ENCODE measurements around the gene RIN3.

RIN3 gene

GRCh38 chr14:92591346-92591745 is 77.8 kb downstream of the RIN3 start:
- DNase-seq (ENCODE audit: insufficient read length, low spot score) = no peak
- FAIRE-seq = no peak
- TF ChIP-seq, protein P1, sequence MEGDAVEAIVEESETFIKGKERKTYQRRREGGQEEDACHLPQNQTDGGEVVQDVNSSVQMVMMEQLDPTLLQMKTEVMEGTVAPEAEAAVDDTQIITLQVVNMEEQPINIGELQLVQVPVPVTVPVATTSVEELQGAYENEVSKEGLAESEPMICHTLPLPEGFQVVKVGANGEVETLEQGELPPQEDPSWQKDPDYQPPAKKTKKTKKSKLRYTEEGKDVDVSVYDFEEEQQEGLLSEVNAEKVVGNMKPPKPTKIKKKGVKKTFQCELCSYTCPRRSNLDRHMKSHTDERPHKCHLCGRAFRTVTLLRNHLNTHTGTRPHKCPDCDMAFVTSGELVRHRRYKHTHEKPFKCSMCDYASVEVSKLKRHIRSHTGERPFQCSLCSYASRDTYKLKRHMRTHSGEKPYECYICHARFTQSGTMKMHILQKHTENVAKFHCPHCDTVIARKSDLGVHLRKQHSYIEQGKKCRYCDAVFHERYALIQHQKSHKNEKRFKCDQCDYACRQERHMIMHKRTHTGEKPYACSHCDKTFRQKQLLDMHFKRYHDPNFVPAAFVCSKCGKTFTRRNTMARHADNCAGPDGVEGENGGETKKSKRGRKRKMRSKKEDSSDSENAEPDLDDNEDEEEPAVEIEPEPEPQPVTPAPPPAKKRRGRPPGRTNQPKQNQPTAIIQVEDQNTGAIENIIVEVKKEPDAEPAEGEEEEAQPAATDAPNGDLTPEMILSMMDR (IDR thresholded peaks at IDR 0.05; ENCODE audit: insufficient read depth, missing control alignments) = no peak

DNA sequence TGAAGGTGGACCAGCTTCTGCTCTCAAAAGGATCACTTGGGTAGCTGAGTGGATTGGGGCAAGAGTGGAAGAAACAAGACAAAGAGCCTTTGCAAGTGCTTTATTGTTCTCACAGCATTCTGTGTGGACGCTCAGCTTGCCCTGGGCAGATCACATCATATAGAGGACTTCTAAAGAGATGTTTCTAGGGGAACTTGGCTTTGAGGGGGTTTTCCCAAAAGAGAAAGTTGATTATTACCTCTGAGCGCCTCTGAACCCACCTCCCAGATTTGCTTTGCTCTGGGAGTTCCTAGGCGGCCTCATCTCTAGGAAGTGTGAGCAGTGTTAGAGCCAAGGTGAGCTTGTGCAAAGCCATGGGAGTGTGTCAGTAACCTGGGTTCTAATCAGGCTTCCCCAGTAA is 81.7 kb downstream of the RIN3 start:
- no peak for FAIRE-seq
- DNase-seq (ENCODE audit: insufficient read length, low spot score) = no peak
- TF ChIP-seq, protein P1 (IDR thresholded peaks at IDR 0.05; ENCODE audit: insufficient read depth, missing control alignments) = no peak

DNA sequence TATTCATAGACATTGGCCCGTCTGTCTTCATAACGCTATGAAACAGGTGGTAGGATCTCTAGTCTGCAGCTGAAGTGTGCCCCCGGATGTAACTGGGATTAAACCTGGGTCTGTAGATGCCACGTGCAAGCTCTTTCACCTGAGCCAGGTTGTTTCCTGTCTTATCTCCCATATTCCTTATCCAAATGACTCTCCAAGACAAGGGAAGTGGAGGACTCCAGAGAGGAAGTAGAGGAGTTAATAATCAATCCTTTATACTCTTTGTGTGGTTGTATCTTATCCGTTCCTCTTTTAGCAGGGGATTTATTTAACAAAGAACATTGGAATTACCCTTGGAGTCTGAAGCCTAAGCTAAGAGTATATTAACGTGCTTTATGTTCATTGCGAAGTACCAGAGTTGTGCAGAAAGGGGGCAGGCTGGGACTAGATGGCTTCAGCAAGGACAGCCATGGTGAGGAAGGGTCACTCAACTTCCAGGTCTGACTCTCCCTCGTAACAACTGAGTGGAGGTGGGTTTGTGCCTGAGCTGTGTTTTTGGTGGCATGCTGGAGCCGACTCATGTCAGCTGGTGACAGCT is 82.8 kb downstream of the RIN3 start:
- FAIRE-seq (no peak), DNase-seq (ENCODE audit: insufficient read length, low spot score) (no peak)
- TF ChIP-seq, protein P1 (IDR thresholded peaks at IDR 0.05; ENCODE audit: insufficient read depth, missing control alignments) = peak; percentile 1

GRCh38 chr14:92597906-92598905 is 84.6 kb downstream of the RIN3 start:
- TF ChIP-seq, protein P1 (IDR thresholded peaks at IDR 0.05; ENCODE audit: insufficient read depth, missing control alignments) = no peak
- no peak for FAIRE-seq
- DNase-seq (ENCODE audit: insufficient read length, low spot score) = no peak

DNA sequence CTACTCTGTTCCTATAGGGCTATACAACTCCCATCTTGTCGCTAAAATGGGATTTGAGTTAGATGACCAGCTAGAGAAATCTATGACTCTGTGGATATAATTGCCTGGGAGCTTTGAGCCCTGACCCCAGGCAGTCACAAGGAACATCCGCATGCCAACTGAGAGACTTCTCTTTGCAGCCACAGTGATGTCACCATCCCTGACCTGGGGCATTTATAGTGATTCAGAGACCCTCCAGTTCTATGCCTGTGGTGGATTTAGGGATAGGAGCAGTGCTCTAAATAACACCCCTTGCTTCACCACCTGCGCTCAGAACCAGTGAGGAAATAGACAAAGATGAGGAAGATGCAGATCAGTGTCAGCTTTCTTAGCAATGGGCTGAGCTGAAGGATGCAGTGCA is 86.2 kb downstream of the RIN3 start:
- TF ChIP-seq, protein P1 (IDR thresholded peaks at IDR 0.05; ENCODE audit: insufficient read depth, missing control alignments) = no peak
- FAIRE-seq (no peak), DNase-seq (ENCODE audit: insufficient read length, low spot score) (no peak)

DNA sequence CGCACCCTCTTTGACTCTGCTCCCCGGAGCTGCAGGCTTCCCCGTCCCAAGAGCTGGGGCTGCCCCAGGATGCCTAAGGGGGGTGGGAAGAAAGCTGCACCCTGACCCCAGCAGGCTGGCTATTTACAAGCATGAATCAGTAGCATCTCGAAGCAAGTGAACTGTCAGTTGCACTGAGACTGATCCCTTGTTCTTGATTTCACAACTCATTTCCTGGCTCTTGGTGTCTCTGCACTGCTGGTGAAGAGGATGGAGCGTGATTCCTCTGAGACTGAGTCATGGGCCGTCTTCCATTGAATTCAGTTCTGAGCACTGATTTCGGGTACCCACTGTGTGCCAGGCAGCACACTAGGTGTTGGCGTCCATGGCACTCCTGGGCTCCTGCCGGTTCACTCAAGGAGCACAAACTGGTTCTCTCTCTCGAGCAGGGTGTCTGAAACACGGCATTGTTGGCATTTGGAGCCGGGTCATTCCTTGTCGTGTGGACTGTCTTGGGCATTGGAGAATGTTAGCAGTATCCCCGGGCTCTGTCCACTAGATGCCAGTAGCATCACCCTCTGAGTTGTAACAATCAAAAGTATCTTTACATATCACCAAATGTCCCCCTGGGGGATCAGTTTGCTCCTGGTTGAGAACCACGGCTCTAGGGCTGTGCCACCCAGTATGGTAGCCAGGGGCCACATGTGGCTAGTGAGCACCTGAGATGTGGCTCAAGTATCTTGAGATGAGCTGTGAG is 86.9 kb downstream of the RIN3 start:
- TF ChIP-seq, protein P1 (IDR thresholded peaks at IDR 0.05; ENCODE audit: insufficient read depth, missing control alignments) = no peak
- DNase-seq (ENCODE audit: insufficient read length, low spot score) = no peak
- no peak for FAIRE-seq

Data from D721Med (cell line).